ENCODE results near the gene TGM1.

The TGM1 gene

GRCh38 chr14:24237463-24237955 lies 25.5 kb downstream of the TGM1 start:
- no peak for DNase-seq (ENCODE audit: extremely low spot score)
- POLR2A ChIA-PET: interaction anchor here (0.8 to 9.3 kb wide), 4 partner anchors 15 to 61 kb away, joined by 3 to 139 read pairs (median 6); partner anchors contain the start of genes CHMP4A, DHRS1, NOP9 and RABGGTA
- CTCF ChIA-PET: interaction anchor here (0.6 to 1.2 kb wide), 2 partner anchors 70 to 1141 kb away, joined by 3 read pairs; partner anchors contain the start of gene CIDEB
- TF ChIP-seq FOXA1 (IDR thresholded peaks at IDR 0.05) (no peak), SUZ12 (IDR thresholded peaks at IDR 0.05) (no peak), TARDBP (IDR thresholded peaks at IDR 0.05) (no peak), PKNOX1 (IDR thresholded peaks at IDR 0.05) (no peak), FOXK2 (IDR thresholded peaks at IDR 0.05) (no peak), NFRKB (IDR thresholded peaks at IDR 0.05) (no peak), SP1 (IDR thresholded peaks at IDR 0.05) (no peak), BHLHE40 (IDR thresholded peaks at IDR 0.05; ENCODE audit: borderline replicate concordance) (no peak), ARNT (IDR thresholded peaks at IDR 0.05) (no peak), L3MBTL2 (conservative IDR thresholded peaks at IDR 0.05) (no peak), CTBP1 (IDR thresholded peaks at IDR 0.05; ENCODE audit: borderline replicate concordance) (no peak), ZNF384 (IDR thresholded peaks at IDR 0.05) (no peak), ELF4 (IDR thresholded peaks at IDR 0.05) (no peak), HDGF (IDR thresholded peaks at IDR 0.05; ENCODE audit: borderline replicate concordance) (no peak), LEF1 (IDR thresholded peaks at IDR 0.05; ENCODE audit: borderline replicate concordance) (no peak), FOXM1 (IDR thresholded peaks at IDR 0.05; ENCODE audit: borderline replicate concordance) (no peak)

- POLR2A ChIA-PET: interaction anchor here (0.8 to 9.3 kb wide), 4 partner anchors 15 to 62 kb away, joined by 3 to 139 read pairs (median 6); partner anchors contain the start of genes CHMP4A, DHRS1, NOP9 and RABGGTA
- CTCF ChIA-PET: interaction anchor here (1.2 kb wide), 1 partner anchor 71 kb away, joined by 3 read pairs; the partner anchor contains the start of gene CIDEB
- no peak for DNase-seq (ENCODE audit: extremely low spot score)
- TF ChIP-seq TARDBP (IDR thresholded peaks at IDR 0.05): no peak
- no peak for TF ChIP-seq LEF1 (IDR thresholded peaks at IDR 0.05; ENCODE audit: borderline replicate concordance)
- TF ChIP-seq ZNF384 (IDR thresholded peaks at IDR 0.05): no peak
- TF ChIP-seq BHLHE40 (IDR thresholded peaks at IDR 0.05; ENCODE audit: borderline replicate concordance): no peak
- no peak for TF ChIP-seq ELF4 (IDR thresholded peaks at IDR 0.05)
- TF ChIP-seq L3MBTL2 (conservative IDR thresholded peaks at IDR 0.05): no peak
- TF ChIP-seq FOXA1 (IDR thresholded peaks at IDR 0.05): no peak
- TF ChIP-seq PKNOX1 (IDR thresholded peaks at IDR 0.05): no peak
- TF ChIP-seq HDGF (IDR thresholded peaks at IDR 0.05; ENCODE audit: borderline replicate concordance): no peak
- TF ChIP-seq SP1 (IDR thresholded peaks at IDR 0.05): no peak
- TF ChIP-seq ARNT (IDR thresholded peaks at IDR 0.05): no peak
- TF ChIP-seq CTBP1 (IDR thresholded peaks at IDR 0.05; ENCODE audit: borderline replicate concordance): no peak
Measured at GRCh38 chr14:24236689-24237462, 26.1 kb downstream of the TGM1 start.

GRCh38 chr14:24235804-24236688 lies 26.9 kb downstream of the TGM1 start:
- CTCF ChIA-PET: no interaction called here
- no peak for DNase-seq (ENCODE audit: extremely low spot score)
- TF ChIP-seq LEF1 (IDR thresholded peaks at IDR 0.05; ENCODE audit: borderline replicate concordance) (no peak), FOXK2 (IDR thresholded peaks at IDR 0.05) (no peak)
- POLR2A ChIA-PET: interaction anchor here (1.2 to 9.3 kb wide), 2 partner anchors 23 to 62 kb away, joined by 3 to 139 read pairs; partner anchors contain the start of genes CHMP4A, DHRS1 and NOP9

GRCh38 chr14:24234095-24235005 lies 28.6 kb downstream of the TGM1 start:
- TF ChIP-seq FOXK2 (IDR thresholded peaks at IDR 0.05): no peak
- ChIA-PET CTCF (interaction anchor here (0.9 kb wide), 1 partner anchor 62 kb away, joined by 3 read pairs; no protein-coding TSS in a partner anchor), POLR2A (interaction anchor here (0.8 to 2.3 kb wide), 4 partner anchors 8 to 58 kb away, joined by 3 to 13 read pairs (median 4); partner anchors contain the start of genes CHMP4A and TINF2)
- no peak for DNase-seq (ENCODE audit: extremely low spot score)

- no peak for DNase-seq (ENCODE audit: extremely low spot score)
- ChIA-PET CTCF (no interaction called here), POLR2A (interaction anchor here (1.6 to 2.3 kb wide), 2 partner anchors 9 to 20 kb away, joined by 6 to 13 read pairs; partner anchors contain the start of genes CHMP4A and TINF2)
- TF ChIP-seq PKNOX1 (IDR thresholded peaks at IDR 0.05) (peak; percentile 47), FOXK2 (IDR thresholded peaks at IDR 0.05) (no peak), L3MBTL2 (conservative IDR thresholded peaks at IDR 0.05) (no peak), FOXA1 (IDR thresholded peaks at IDR 0.05) (no peak), FOXM1 (IDR thresholded peaks at IDR 0.05; ENCODE audit: borderline replicate concordance) (no peak)
Measured at GRCh38 chr14:24233538-24233866, 29.5 kb downstream of the TGM1 start.

Data from HEK293T (cell line).